GM19193 (cell line): ENCODE results near the gene IRS1.

Experiments
- POLR2A ChIP-seq: IDR thresholded peaks from 4 replicates; pipeline ENCODE4 v1.6.1; 2011; ENCODE audit not compliant: insufficient read depth, insufficient read length; ENCODE audit errors: extremely low read depth

The IRS1 gene

DNA sequence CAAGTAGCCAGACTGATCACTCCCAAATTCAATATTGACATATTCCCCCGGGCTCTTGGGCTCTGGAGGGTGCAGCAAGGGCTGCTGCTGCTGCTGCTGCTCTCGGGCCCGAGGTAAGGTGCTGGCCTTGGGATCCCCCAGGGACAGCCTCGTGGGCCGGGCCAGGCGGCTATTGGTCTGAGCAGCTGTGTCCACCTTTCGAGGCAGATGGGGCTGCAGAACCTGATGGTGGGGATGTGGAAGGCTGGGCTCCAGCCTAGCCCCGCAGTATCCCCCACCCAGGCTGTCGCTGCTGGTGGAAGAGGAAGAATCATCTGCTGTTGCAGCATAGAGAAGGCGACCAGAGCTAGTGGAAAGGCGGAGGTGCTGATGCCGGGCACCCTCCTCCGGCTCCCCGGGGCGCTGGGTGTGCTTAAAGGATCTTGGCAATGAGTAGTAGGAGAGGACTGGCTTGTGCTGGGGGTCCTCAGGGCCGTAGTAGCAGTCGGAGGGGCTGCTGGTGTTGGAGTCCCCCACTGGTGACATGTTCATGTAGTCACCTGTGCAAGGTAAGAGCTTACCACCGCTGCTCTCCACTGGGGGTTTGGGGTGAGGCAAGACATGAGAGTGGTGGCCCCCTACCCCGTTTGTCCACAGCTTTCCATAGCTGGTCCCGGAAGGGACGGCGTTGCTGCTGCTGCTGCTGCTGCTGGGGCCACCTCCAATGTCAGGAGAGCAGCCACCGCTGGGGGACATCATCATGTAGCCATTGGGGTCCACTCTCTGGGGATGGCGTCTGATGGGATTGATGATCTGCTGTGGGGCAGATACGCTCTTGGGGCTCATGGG lies 3.4 kb downstream of the IRS1 start:
- TF ChIP-seq POLR2A: no peak

DNA sequence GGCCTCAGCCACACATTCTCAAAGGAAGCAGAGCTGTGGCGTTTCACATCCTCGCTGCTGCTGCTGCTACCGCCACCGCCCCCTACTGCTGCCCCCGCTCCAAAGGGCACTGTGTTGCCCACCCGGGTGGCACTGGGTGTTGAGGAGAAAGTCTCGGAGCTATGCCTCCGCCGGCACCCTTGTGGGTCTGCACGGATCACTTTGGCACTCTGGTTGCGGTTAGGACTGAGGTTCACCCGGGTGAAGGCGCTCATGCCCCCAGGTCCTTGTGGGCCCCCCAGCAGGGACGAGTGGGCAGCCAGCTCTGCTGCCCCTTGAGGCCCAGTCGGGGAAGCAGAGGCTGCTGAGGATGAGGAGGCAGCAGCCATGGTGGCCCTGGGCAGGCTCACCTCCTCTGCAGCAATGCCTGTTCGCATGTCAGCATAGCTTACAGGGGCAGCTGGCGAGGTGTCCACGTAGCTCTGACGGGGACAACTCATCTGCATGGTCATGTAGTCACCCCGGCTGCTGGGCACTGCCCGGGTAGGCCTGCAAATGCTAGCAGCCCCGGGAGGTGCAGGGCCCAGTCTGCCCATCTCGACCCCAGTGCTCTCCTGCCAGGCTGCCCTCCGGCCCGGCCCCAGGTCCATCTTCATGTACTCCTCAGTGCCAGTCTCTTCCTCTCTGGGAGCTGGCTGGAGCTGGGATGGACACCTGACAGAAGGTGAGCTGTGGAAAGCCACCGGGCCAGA lies 4.2 kb downstream of the IRS1 start:
- TF ChIP-seq POLR2A: no peak

DNA sequence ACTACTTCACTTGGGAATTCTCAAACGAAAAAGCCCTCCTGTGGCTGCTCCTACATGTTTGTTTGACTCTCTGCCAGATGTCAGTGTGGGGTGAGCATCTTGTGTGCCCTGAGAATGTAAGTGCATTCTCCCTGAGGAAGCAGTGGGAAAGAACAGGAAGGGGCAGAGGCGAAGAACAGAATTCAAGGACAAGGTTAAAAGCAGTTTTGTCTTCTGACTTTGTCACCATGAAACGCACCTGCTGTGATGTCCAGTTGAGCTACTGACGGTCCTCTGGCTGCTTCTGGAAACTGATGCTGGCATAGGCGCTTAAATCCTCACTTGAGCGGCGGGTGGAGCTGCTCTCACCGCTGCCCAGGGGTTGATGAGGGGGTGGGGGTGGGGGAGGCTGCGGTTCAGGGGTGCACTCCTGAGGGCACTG lies 4.9 kb downstream of the IRS1 start:
- TF ChIP-seq POLR2A: no peak

GRCh38 chr2:226794196-226794661 lies 5.4 kb downstream of the IRS1 start:
- no peak for TF ChIP-seq POLR2A

DNA sequence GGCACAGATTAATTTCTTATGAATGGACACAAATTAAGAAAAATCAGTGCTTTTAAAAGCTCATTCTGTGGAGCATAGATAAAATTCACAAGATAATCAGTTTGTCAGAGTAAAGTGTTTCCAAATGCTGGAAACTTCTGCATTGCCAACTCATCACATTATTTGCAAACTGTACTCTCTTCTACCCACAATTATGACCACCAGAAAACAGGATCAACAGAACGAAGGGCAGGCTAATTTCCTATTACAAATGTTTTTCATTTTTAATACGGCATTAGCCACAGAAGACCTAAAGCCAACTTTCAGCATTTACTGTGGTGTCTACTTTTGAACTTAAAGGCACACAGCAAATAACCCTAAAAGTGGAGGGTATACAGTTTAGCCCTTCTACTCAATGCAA lies 6.0 kb downstream of the IRS1 start:
- no peak for TF ChIP-seq POLR2A

DNA sequence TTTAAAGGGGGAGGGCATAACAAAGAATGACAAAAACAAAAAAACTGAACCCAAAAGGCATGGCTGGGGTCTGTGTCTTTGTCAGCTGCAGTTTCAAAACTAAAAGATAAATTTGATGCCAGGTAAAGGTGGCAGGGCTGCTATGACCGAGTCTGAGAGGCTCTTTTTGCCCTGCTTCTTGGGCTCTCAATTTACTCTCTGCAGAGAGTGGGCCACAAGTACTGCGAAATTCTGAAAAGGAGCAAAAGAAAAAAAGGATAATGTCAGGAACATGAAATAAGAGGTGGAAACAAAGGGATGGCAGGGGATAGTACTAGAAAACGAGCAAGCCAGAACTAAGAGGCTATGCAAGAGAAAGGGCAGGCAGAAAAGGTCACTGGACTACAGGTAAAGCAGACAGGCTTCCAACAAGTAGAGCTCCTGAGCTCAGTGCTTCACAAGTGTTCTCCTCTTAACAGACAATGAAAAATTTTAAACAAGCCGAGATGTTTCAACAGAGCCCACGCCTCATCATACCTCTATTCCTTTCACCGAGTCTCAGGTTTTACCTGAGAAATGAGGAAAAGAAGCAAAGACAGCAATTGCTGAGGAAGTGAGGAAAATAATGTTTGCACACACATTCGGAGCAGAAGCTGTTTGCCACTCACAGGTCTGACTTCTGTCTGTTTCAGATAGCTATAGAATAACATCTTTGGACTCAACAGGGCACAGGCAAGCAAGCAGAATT lies 7.3 kb downstream of the IRS1 start:
- TF ChIP-seq POLR2A: no peak

GRCh38 chr2:226791487-226792081 lies 8.0 kb downstream of the IRS1 start:
- TF ChIP-seq POLR2A: peak; percentile 64

DNA sequence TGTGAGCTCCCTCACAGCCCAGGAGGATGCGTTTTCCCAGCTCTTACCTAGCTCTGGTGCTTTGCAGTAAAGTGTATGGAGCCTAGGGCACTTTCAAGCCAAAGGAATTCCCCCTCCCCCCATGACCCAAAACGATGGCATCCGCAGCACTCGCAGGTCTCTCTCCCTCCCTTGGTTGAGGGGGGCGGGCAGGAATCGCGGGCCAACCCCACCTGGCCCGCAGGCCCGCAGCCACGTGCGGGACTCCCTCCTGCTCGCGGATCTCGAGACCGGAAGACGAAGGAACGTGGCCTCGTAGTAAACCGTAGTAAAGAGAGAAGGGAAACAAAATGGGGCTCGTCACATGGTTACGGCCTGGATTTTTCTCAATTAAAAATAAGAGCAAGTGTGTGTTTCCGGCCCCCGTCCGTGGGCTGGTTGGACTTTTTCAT lies 8.5 kb downstream of the IRS1 start:
- TF ChIP-seq POLR2A: no peak

DNA sequence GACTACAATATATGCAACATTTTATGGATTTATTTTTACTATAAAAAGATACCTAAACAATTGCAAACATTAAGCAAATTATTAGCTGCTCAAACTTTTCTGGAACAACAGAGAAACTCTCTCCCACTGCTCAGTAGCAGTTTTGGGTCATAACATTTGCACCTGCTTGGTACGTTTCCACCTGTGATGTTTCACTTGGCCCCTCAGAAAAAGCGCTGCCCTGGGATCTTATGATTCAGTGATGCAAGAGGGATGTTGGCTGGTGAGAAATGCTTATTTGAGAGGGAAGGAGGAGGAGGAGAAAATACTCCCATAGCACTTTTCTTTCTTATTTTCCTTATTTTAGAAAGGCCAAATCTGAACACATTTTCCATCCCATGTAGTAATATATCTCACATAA lies 9.2 kb downstream of the IRS1 start:
- TF ChIP-seq POLR2A: no peak

- no peak for TF ChIP-seq POLR2A
Measured at GRCh38 chr2:226790011-226790410, 9.6 kb downstream of the IRS1 start.

GRCh38 chr2:226788881-226789490 lies 10.6 kb downstream of the IRS1 start:
- TF ChIP-seq POLR2A: no peak

- TF ChIP-seq POLR2A: no peak
Measured at GRCh38 chr2:226788064-226788463, 11.6 kb downstream of the IRS1 start.

DNA sequence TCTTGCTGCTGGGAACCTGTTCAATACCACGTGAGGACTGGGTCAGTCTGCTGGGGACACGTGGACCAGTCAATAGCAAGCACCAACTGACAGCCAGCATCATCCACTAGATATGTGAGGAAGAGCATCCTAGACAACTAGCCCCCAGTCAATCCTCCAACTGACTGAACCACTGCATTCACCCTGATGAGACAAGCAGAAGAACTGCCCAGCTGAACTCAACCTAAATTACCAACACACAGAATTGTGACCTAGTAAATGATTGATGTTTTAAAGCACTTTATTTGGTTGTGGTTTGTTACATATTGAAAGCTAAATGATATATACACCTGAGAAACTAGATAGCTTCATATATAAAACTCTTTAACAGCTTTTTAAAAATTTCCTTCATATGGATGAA lies 15.7 kb downstream of the IRS1 start:
- TF ChIP-seq POLR2A: no peak

GRCh38 chr2:226782092-226782713 lies 17.4 kb downstream of the IRS1 start:
- TF ChIP-seq POLR2A: no peak
